Osteoblast (primary cell): Measurements from ENCODE around the gene PRKAR1B. TPM values are rescaled to one million over a fixed set of nuclear protein-coding genes. Genes with fewer than 3 reads are reported as not detected.

Experiments used
- DNase-seq: peaks from one replicate; pipeline ENCODE4 v3.0.0; 2011; ENCODE audit warnings: low spot score, mixed read lengths; ENCODE audit not compliant: insufficient read length; ENCODE audit errors: missing footprints
- H2AFZ ChIP-seq: 2 replicates; pipeline ENCODE4 v1.6.0; 2011; ENCODE audit warnings: mild to moderate bottlenecking, low read length
- H3K27ac ChIP-seq: 2 replicates; pipeline ENCODE4 v1.5.1; 2011; ENCODE audit warnings: mild to moderate bottlenecking, low read depth, low read length, moderate library complexity
- H3K27me3 ChIP-seq: 2 replicates; pipeline ENCODE4 v1.6.0; 2012; ENCODE audit warnings: mild to moderate bottlenecking, control low read depth, inconsistent platforms, low read length, moderate library complexity; ENCODE audit not compliant: insufficient read depth
- H3K36me3 ChIP-seq: 2 replicates; pipeline ENCODE4 v1.5.1; 2011; ENCODE audit warnings: mild to moderate bottlenecking, low read length, control low read depth, moderate library complexity; ENCODE audit not compliant: insufficient read depth
- H3K4me1 ChIP-seq: 2 replicates; pipeline ENCODE4 v1.5.1; 2011; ENCODE audit warnings: mild to moderate bottlenecking, low read length, control low read depth, moderate library complexity; ENCODE audit not compliant: insufficient read depth
- H3K4me2 ChIP-seq: 2 replicates; pipeline ENCODE4 v1.6.0; 2011; ENCODE audit warnings: mild to moderate bottlenecking, low read length; ENCODE audit not compliant: insufficient read depth
- H3K4me3 ChIP-seq: fragments of 200-600 bp; sonication (generic); 3 replicates; pipeline ENCODE4 v1.5.1; 2012; ENCODE audit warnings: mild to moderate bottlenecking, low read length, inconsistent platforms; ENCODE audit not compliant: insufficient read depth
- H3K79me2 ChIP-seq: 2 replicates; pipeline ENCODE4 v1.6.0; 2012; ENCODE audit warnings: mild to moderate bottlenecking, low read length, control low read depth, inconsistent platforms; ENCODE audit not compliant: insufficient read depth
- H3K9me3 ChIP-seq: 2 replicates; pipeline ENCODE4 v1.5.1; 2011; ENCODE audit warnings: low read depth, low read length, control low read depth
- H4K20me1 ChIP-seq: 2 replicates; pipeline ENCODE4 v1.6.0; 2012; ENCODE audit warnings: mild to moderate bottlenecking, low read length, control low read depth; ENCODE audit not compliant: insufficient read depth
- total RNA-seq: library from RNA; depleted of rRNA; stranded (reverse); fragments of >200 nt; gene quantifications from 2 replicates; pipeline ENCODE4 v1.2.3, GENCODE V29; 2012
- TF ChIP-seq, protein P1 (sequence below): IDR thresholded peaks from 2 replicates; pipeline ENCODE4 v1.5.1; 2011; ENCODE audit warnings: mild to moderate bottlenecking, low read depth, low read length, moderate library complexity; ENCODE audit errors: extremely low read depth

Gene PRKAR1B
- total RNA-seq, 1 donor = 6.5 TPM

GRCh38 chr7:672891-673290, 54.2 kb downstream of the PRKAR1B start:
- peak; percentile 73 for DNase-seq
- Histone ChIP-seq H3K4me1 (peaks cover 8% of the 10 kb centered on the region), H3K4me2 (no peak overlapping the region), H2AFZ (no peak overlapping the region), H3K9me3 (no peaks in the 10 kb centered on the region), H4K20me1 (peaks cover 1% of the 10 kb centered on the region), H3K27ac (no peak overlapping the region), H3K36me3 (no peaks in the 10 kb centered on the region), H3K79me2 (no peaks in the 10 kb centered on the region), H3K27me3 (no peaks in the 10 kb centered on the region), H3K4me3 (no peak overlapping the region)
- TF ChIP-seq, protein P1, sequence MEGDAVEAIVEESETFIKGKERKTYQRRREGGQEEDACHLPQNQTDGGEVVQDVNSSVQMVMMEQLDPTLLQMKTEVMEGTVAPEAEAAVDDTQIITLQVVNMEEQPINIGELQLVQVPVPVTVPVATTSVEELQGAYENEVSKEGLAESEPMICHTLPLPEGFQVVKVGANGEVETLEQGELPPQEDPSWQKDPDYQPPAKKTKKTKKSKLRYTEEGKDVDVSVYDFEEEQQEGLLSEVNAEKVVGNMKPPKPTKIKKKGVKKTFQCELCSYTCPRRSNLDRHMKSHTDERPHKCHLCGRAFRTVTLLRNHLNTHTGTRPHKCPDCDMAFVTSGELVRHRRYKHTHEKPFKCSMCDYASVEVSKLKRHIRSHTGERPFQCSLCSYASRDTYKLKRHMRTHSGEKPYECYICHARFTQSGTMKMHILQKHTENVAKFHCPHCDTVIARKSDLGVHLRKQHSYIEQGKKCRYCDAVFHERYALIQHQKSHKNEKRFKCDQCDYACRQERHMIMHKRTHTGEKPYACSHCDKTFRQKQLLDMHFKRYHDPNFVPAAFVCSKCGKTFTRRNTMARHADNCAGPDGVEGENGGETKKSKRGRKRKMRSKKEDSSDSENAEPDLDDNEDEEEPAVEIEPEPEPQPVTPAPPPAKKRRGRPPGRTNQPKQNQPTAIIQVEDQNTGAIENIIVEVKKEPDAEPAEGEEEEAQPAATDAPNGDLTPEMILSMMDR = no peak

GRCh38 chr7:671415-672042, 55.6 kb downstream of the PRKAR1B start:
- no peak overlapping the region for H2AFZ ChIP-seq
- H3K9me3 ChIP-seq = no peaks in the 10 kb centered on the region
- H3K4me1 ChIP-seq = peaks cover 11% of the 10 kb centered on the region
- no peak overlapping the region for H3K4me3 ChIP-seq
- H3K79me2 ChIP-seq = no peaks in the 10 kb centered on the region
- TF ChIP-seq, protein P1 = no peak
- no peaks in the 10 kb centered on the region for H3K36me3 ChIP-seq
- H3K27me3 ChIP-seq = no peaks in the 10 kb centered on the region
- peaks cover 4% of the 10 kb centered on the region for H4K20me1 ChIP-seq
- peak; percentile 83 for DNase-seq
- H3K27ac ChIP-seq = no peak overlapping the region
- no peak overlapping the region for H3K4me2 ChIP-seq

DNA sequence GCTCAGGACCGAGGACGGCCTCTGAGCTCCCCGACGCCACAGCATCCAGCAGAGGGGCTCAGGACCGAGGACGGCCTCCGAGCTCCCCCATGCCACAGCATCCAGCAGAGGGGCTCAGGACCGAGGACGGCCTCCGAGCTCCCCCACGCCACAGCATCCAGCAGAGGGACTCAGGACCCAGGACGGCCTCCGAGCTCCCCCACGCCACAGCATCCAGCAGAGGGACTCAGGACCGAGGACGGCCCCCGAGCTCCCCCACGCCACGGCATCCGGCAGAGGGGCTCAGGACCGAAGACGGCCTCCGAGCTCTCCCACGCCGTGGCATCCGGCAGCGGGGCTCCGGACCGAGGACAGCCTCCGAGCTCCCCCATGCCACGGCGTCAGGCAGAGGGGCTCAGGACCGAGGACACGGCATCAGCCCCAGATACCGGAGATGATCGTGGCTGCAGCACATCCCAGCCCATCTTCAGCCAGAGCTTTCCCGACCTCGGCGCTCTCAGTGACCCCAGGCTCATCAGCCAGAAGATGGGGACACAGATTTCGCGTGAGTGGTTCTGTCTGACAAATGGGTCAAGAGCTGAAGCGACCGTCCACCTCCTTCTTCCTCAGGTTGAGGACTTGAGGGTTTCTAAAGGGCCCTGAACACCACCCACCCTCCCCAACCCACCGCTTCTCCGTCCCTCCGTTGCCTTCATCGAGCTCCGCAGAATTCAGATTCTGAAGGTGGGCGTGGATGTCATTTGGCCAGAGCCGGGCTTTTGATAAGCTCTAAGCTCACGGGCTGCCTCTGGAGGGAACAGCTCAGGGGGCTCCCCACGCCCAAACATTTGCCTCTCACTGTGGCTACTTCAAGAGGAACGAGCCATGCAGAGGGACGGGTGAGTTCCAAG, 56.3 kb downstream of the PRKAR1B start:
- Histone ChIP-seq H2AFZ (no peak overlapping the region), H3K36me3 (no peaks in the 10 kb centered on the region), H3K9me3 (no peaks in the 10 kb centered on the region), H3K4me3 (no peak overlapping the region), H3K4me2 (no peak overlapping the region), H3K4me1 (peaks cover 11% of the 10 kb centered on the region), H3K27me3 (no peaks in the 10 kb centered on the region), H4K20me1 (peaks cover 4% of the 10 kb centered on the region), H3K79me2 (no peaks in the 10 kb centered on the region), H3K27ac (no peak overlapping the region)
- DNase-seq = no peak
- TF ChIP-seq, protein P1 = no peak

- Histone ChIP-seq H2AFZ (no peak overlapping the region), H3K27me3 (no peaks in the 10 kb centered on the region), H3K4me3 (no peak overlapping the region), H3K27ac (no peak overlapping the region), H3K4me1 (peaks cover 11% of the 10 kb centered on the region), H3K36me3 (no peaks in the 10 kb centered on the region), H3K79me2 (no peaks in the 10 kb centered on the region), H3K4me2 (no peak overlapping the region), H4K20me1 (peaks cover 4% of the 10 kb centered on the region), H3K9me3 (no peaks in the 10 kb centered on the region)
- TF ChIP-seq, protein P1 = no peak
- DNase-seq = peak; percentile 42
Measured at GRCh38 chr7:668958-669357, 58.1 kb downstream of the PRKAR1B start.
